Keratinocyte (primary cell): Measurements from ENCODE around the gene EMP1. TPM values are rescaled to one million over a fixed set of nuclear protein-coding genes. Genes with fewer than 3 reads are reported as not detected.

Source experiments
- DNase-seq: peaks from one replicate; pipeline ENCODE4 v3.0.0-alpha.2; 2011; ENCODE audit warnings: low read depth, missing footprints, low spot score
- FAIRE-seq: peaks from 2 replicates; lab custom pipeline; 2011; peaks lifted over from hg19 to GRCh38; lab: Jason Lieb, UNC
- H2AFZ ChIP-seq: 2 replicates; pipeline ENCODE4 v1.6.0; 2012; ENCODE audit warnings: low read length, control low read depth, inconsistent platforms; ENCODE audit not compliant: control insufficient read depth
- H3K27ac ChIP-seq: 2 replicates; pipeline ENCODE4 v1.5.1; 2011; ENCODE audit warnings: low read length; ENCODE audit not compliant: control insufficient read depth, insufficient read depth
- H3K27me3 ChIP-seq: 3 replicates; pipeline ENCODE4 v1.6.0; 2011; ENCODE audit warnings: low read length; ENCODE audit not compliant: control insufficient read depth, insufficient read depth; ENCODE audit errors: extremely low read depth
- H3K36me3 ChIP-seq, 2 experiments: 2 replicates in 1 of 2; 3 replicates in 1 of 2; pipeline ENCODE4 v1.5.1; 2011; ENCODE audit warnings: low read length in 2 of 2, mild to moderate bottlenecking in 1 of 2; ENCODE audit not compliant: control insufficient read depth in 2 of 2, insufficient read depth in 2 of 2; ENCODE audit errors: extremely low read depth in 1 of 2
- H3K4me1 ChIP-seq: 3 replicates; pipeline ENCODE4 v1.5.1; 2011; ENCODE audit warnings: low read length; ENCODE audit not compliant: control insufficient read depth, insufficient read depth; ENCODE audit errors: extremely low read depth
- H3K4me2 ChIP-seq: 3 replicates; pipeline ENCODE4 v1.6.0; 2011; ENCODE audit warnings: low read depth, low read length; ENCODE audit not compliant: control insufficient read depth, insufficient read depth; ENCODE audit errors: extremely low read depth
- H3K4me3 ChIP-seq, 3 experiments: fragments of 200-600 bp in 1 of 3; sonication (generic) in 1 of 3; 2 replicates in 2 of 3; 3 replicates in 1 of 3; pipeline ENCODE4 v1.5.1; 2011 to 2016; ENCODE audit warnings: low read length in 3 of 3, mild to moderate bottlenecking in 3 of 3, control low read depth in 2 of 3, inconsistent platforms in 1 of 3, low read depth in 1 of 3, mixed read lengths in 1 of 3, mixed run types in 1 of 3, moderate library complexity in 1 of 3; ENCODE audit not compliant: control insufficient read depth in 2 of 3, insufficient read depth in 2 of 3; ENCODE audit errors: extremely low read depth in 1 of 3
- H3K79me2 ChIP-seq: 2 replicates; pipeline ENCODE4 v1.6.0; 2012; ENCODE audit warnings: low read length; ENCODE audit not compliant: control insufficient read depth, insufficient read depth
- H3K9ac ChIP-seq: 3 replicates; pipeline ENCODE4 v1.6.0; 2011; ENCODE audit warnings: low read length; ENCODE audit not compliant: control insufficient read depth, insufficient read depth; ENCODE audit errors: extremely low read depth
- H3K9me1 ChIP-seq: 3 replicates; pipeline ENCODE4 v1.6.0; 2011; ENCODE audit warnings: low read length; ENCODE audit not compliant: control insufficient read depth, insufficient read depth; ENCODE audit errors: extremely low read depth
- H3K9me3 ChIP-seq: 2 replicates; pipeline ENCODE4 v1.5.1; 2012; ENCODE audit warnings: low read depth, low read length; ENCODE audit not compliant: control insufficient read depth
- H4K20me1 ChIP-seq: 3 replicates; pipeline ENCODE4 v1.6.0; 2011; ENCODE audit warnings: low read length; ENCODE audit not compliant: control insufficient read depth, insufficient read depth; ENCODE audit errors: extremely low read depth
- CTCF ChIP-seq, 3 experiments: IDR thresholded peaks in 1 of 3; conservative IDR thresholded peaks in 1 of 3; optimal IDR thresholded peaks in 1 of 3; 2 replicates in 2 of 3; 3 replicates in 1 of 3; pipeline versions ENCODE3 to v1.5.1; 2011; ENCODE audit warnings: low read length in 3 of 3, mild to moderate bottlenecking in 3 of 3, moderate library complexity in 2 of 3, control low read depth in 1 of 3, inconsistent platforms in 1 of 3; ENCODE audit not compliant: insufficient read depth in 2 of 3; ENCODE audit errors: extremely low read depth in 1 of 3
- EZH2 ChIP-seq: IDR thresholded peaks from one replicate; pipeline ENCODE4 v1.6.1; 2012; ENCODE audit warnings: inconsistent platforms, mild to moderate bottlenecking, low read length, moderate library complexity
- dilution Hi-C: fragments of 300-500 bp; cut with MboI; formaldehyde crosslinking; loops from one replicate; pipeline ENCODE4 v1.7.0; 2020; ENCODE audit warnings: low sequenced_read_pairs; ENCODE audit not compliant: extremely low pct_ligation_motif_present
- polyA plus RNA-seq, 5 experiments: library from polyadenylated mRNA; depleted of rRNA in 3 of 5; stranded (reverse) in 3 of 5; stranded (forward) in 1 of 5; unstranded in 1 of 5; fragments of >200 nt; gene quantifications; 1 replicate in 1 of 5; 2 replicates in 3 of 5; 3 replicates in 1 of 5; pipeline versions ENCODE4 v1.2.1 to v1.2.3, GENCODE V29; 2011 to 2012; ENCODE audit warnings: missing spikeins in 2 of 5, low read depth in 1 of 5, low replicate concordance in 1 of 5

Gene EMP1
- polyA plus RNA-seq, 1 donor (not counting 4 experiments of a cell fraction or from before 2014, with no cell fraction given) = 583 TPM

- no peak for FAIRE-seq
- no peak for DNase-seq
- H3K4me1 ChIP-seq = no peaks in the 10 kb centered on the region
Measured at GRCh38 chr12:13230500-13230899, 34.0 kb downstream of the EMP1 start.

GRCh38 chr12:13233830-13234641 is 37.5 kb downstream of the EMP1 start:
- Histone ChIP-seq H3K9ac (no peak overlapping the region), H3K9me1 (no peaks in the 10 kb centered on the region), H4K20me1 (no peaks in the 10 kb centered on the region), H3K27ac (no peak overlapping the region), H2AFZ (no peak overlapping the region), H3K36me3 (no peaks in the 10 kb centered on the region), H3K4me2 (no peak overlapping the region), H3K4me3 (no peak overlapping the region), H3K9me3 (no peaks in the 10 kb centered on the region), H3K4me1 (no peaks in the 10 kb centered on the region), H3K79me2 (no peaks in the 10 kb centered on the region), H3K27me3 (no peaks in the 10 kb centered on the region)
- TF ChIP-seq EZH2 (no peak), CTCF (optimal IDR thresholded peaks at IDR 0.05 in 1 of 3, IDR thresholded peaks at IDR 0.05 in 1 of 3, conservative IDR thresholded peaks at IDR 0.05 in 1 of 3; ENCODE audit: extremely low read depth in 1 of 3, insufficient read depth in 2 of 3, low read length in 3 of 3) (peak; percentile 68 to 96 (median 77))
- dilution Hi-C loops = no loop called here
- no peak for DNase-seq
- FAIRE-seq = peak; percentile 67

More at GRCh38 chr12:13230500-13230899, 34.0 kb downstream of the EMP1 start:
- Histone ChIP-seq H3K9me3 (no peaks in the 10 kb centered on the region), H3K9ac (no peak overlapping the region), H4K20me1 (no peaks in the 10 kb centered on the region), H3K27ac (no peak overlapping the region), H3K36me3 (no peaks in the 10 kb centered on the region), H2AFZ (no peak overlapping the region), H3K79me2 (no peaks in the 10 kb centered on the region), H3K4me2 (no peak overlapping the region), H3K4me3 (no peak overlapping the region), H3K27me3 (no peaks in the 10 kb centered on the region), H3K9me1 (no peaks in the 10 kb centered on the region)
- TF ChIP-seq CTCF (optimal IDR thresholded peaks at IDR 0.05 in 1 of 3, IDR thresholded peaks at IDR 0.05 in 1 of 3, conservative IDR thresholded peaks at IDR 0.05 in 1 of 3; ENCODE audit: extremely low read depth in 1 of 3, insufficient read depth in 2 of 3, low read length in 3 of 3) = no peak
- no peak for TF ChIP-seq EZH2
- dilution Hi-C loops = no loop called here
